GM23248 (cell line): Measurements from ENCODE around the gene IRF3. TPM values are rescaled to one million over a fixed set of nuclear protein-coding genes. Genes with fewer than 3 reads are reported as not detected.

ENCODE experiments used
- DNase-seq: peaks from one replicate; pipeline ENCODE4 v3.0.0-alpha.2; 2015
- H2AFZ ChIP-seq: fragments of 200-600 bp; sonication (generic); 2 replicates; pipeline ENCODE4 v1.6.1; 2016; ENCODE audit warnings: antibody characterized with exemption
- H3F3A ChIP-seq: fragments of 200-600 bp; sonication (generic); 2 replicates; pipeline ENCODE4 v1.6.1; 2016; ENCODE audit warnings: mild to moderate bottlenecking, antibody characterized with exemption, mixed run types; ENCODE audit not compliant: insufficient read depth
- H3K27ac ChIP-seq: fragments of 200-600 bp; sonication (generic); 2 replicates; pipeline ENCODE4 v1.5.1; 2016; ENCODE audit warnings: mild to moderate bottlenecking
- H3K27me3 ChIP-seq: fragments of 200-600 bp; sonication (generic); replicated peaks from 2 replicates; pipeline ENCODE4 v1.6.1; 2016; ENCODE audit warnings: mild to moderate bottlenecking; ENCODE audit not compliant: insufficient read depth
- H3K36me3 ChIP-seq: fragments of 200-600 bp; sonication (generic); 2 replicates; pipeline ENCODE4 v1.6.1; 2016; ENCODE audit warnings: low read depth, mild to moderate bottlenecking
- H3K4me1 ChIP-seq: fragments of 200-600 bp; sonication (generic); 2 replicates; pipeline ENCODE4 v1.6.1; 2016; ENCODE audit warnings: mild to moderate bottlenecking; ENCODE audit not compliant: insufficient read depth
- H3K4me2 ChIP-seq: fragments of 200-600 bp; sonication (generic); one replicate; pipeline ENCODE4 v1.6.1; 2016; ENCODE audit warnings: mild to moderate bottlenecking; ENCODE audit not compliant: unreplicated experiment
- H3K4me3 ChIP-seq: fragments of 200-600 bp; sonication (generic); 2 replicates; pipeline ENCODE4 v1.5.1; 2016; ENCODE audit warnings: mild to moderate bottlenecking
- H3K79me2 ChIP-seq: fragments of 200-600 bp; sonication (generic); 2 replicates; pipeline ENCODE4 v1.6.1; 2016; ENCODE audit warnings: mild to moderate bottlenecking; ENCODE audit not compliant: insufficient read depth
- H3K9ac ChIP-seq: fragments of 200-600 bp; sonication (generic); 2 replicates; pipeline ENCODE4 v1.6.1; 2016; ENCODE audit warnings: mild to moderate bottlenecking
- H3K9me2 ChIP-seq: fragments of 200-600 bp; sonication (generic); 2 replicates; pipeline ENCODE4 v1.6.1; 2016; ENCODE audit warnings: mixed run types, mild to moderate bottlenecking, moderate library complexity; ENCODE audit not compliant: insufficient read depth
- H3K9me3 ChIP-seq: fragments of 200-600 bp; sonication (generic); one replicate; pipeline ENCODE4 v1.6.1; 2017; ENCODE audit warnings: low read depth
- H4K20me1 ChIP-seq: fragments of 200-600 bp; sonication (generic); 2 replicates; pipeline ENCODE4 v1.6.0; 2016; ENCODE audit not compliant: insufficient read depth
- EZH2 ChIP-seq: fragments of 200-600 bp; sonication (generic); IDR thresholded peaks from 2 replicates; pipeline ENCODE4 v1.6.1; 2018; ENCODE audit warnings: antibody characterized with exemption, mild to moderate bottlenecking; ENCODE audit not compliant: insufficient read depth, poor library complexity, severe bottlenecking
- EZH2phosphoT487 ChIP-seq: fragments of 200-600 bp; sonication (generic); IDR thresholded peaks from 2 replicates; pipeline ENCODE4 v1.6.1; 2018; ENCODE audit warnings: antibody characterized with exemption, moderate library complexity, mild to moderate bottlenecking, low read depth; ENCODE audit not compliant: insufficient read depth
- WGBS, 2 experiments: methylation state at CpG; one replicate each; pipeline ENCODE4 v1.1.6; 2015 to 2017; ENCODE audit warnings: low lambda C conversion rate in 2 of 2, low coverage in 1 of 2; ENCODE audit errors: missing lambda C conversion rate in 2 of 2; 5-methylcytosine and 5-hydroxymethylcytosine counted together
- in situ Hi-C: fragments of 300-500 bp; cut with MboI; formaldehyde crosslinking; loops from 2 replicates; pipeline ENCODE4 v1.15.0; 2020
- polyA plus RNA-seq: library from polyadenylated mRNA; unstranded; fragments of >200 nt; fragmentation: Nextera tagmentation; extraction: Ambion mirVana; gene quantifications from 2 replicates; pipeline ENCODE4 v1.2.1, GENCODE V29; 2016
- total RNA-seq: library from RNA; depleted of rRNA; stranded (reverse); fragments of >200 nt; shearing (Covaris generic); gene quantifications from 2 replicates; pipeline ENCODE4 v1.2.3, GENCODE V29; 2014

IRF3 gene
- total and polyA plus RNA-seq, 2 experiments from 2014 or later = 28.6 to 50.0 TPM

DNA sequence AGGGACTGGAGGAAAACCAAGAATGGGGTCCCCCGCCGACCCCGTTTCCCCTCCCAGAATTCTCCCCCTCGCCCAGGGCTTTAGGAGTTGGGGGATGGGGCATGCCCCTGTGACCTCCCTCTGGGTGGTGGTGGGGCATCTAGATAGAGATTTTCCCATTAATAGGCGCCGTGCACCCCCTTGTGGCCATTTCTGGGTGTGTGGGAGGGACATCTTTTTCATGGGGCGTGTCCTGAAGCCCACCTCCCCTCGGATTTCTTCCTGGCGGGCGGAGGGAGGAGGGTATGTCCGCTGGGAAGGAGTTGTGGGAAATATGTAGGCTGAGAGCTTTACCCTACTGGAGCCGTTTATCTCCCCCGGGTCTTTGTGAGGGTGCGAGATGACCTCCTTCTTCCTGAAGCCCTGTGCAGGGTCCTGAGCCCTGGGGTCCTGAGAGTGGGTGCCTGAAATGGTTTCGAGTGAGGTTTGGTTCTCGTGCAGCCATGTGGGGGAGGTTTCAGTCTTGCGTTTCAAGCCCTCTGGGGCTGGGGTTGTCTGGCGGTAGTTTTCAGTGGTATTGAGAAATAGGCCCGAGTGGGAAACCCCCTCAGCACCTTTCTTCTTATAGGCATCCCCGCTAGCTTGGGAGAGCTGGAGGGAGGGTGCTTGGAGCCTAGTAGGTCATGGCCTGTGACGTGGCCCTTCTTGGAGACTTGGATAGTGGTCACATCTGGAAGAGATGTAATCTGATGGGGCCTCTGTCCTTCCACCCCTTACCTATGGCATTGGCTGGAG lies 12.4 kb upstream of the IRF3 start:
- Histone ChIP-seq H4K20me1 (no peaks in the 10 kb centered on the region), H2AFZ (peak overlapping the region; percentile 37; the same call in 1 of the 2 replicates), H3K27ac (peak overlapping the region; percentile 69), H3K9me2 (no peaks in the 10 kb centered on the region), H3K4me1 (peaks cover 8% of the 10 kb centered on the region; the same call in 1 of the 2 replicates), H3F3A (peaks cover 11% of the 10 kb centered on the region), H3K4me2 (peak overlapping the region; percentile 91), H3K36me3 (0 out of 2 replicates have a peak, but pooled peaks cover 5% of the 10 kb centered on the region), H3K9ac (peak overlapping the region; percentile 93), H3K27me3 (no peaks in the 10 kb centered on the region), H3K4me3 (peak overlapping the region; percentile 86), H3K79me2 (peaks cover 60% of the 10 kb centered on the region), H3K9me3 (no peaks in the 10 kb centered on the region)
- peak; percentile 74 for DNase-seq
- WGBS, 2 experiments = 3 to 7% methylated on average over 17 to 21 of the region's 21 CpGs
- TF ChIP-seq EZH2 (no peak), EZH2phosphoT487 (no peak)
- in situ Hi-C loops = no loop called here

DNA sequence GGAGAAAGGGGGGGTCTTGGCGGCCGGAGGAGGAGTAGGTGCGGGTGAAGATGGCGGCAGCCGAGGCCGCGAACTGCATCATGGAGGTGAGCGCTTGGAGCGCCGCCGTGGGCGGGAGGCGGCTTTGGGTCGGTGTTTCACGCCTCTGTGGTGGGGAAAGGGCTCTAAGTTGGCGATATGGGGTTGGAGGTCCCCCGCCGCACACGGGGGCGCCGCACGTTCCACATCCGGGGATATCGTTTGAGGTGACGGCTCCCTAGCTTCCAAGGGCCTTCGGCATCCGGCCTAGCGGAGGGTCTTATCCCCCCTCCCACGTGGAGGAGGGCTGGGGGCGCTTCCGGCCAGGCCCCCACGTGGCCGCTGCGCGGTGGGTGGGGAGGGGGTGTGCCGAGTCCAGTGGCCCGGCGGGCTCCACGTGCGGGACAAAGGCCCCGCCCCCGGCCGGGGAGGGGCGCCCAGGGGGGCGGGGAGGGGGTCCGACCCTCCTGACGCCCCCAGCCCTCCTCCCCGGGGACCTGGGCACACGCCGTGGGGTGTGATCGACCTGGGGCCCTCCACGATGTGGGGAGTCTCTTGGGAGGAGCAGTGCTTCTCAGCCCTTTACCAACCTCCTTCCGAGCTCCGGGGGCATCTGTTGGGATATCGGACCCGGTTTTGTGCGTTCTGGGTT lies 11.7 kb upstream of the IRF3 start, which contains the start of gene PRMT1:
TSS of gene PRMT1 (plus strand) at position 41 of the 670 bp plus-strand sequence. CDS start at position 51, 10 bp downstream.
- Histone ChIP-seq H3K9ac (peak within 1 kb of the TSS; percentile 93), H3K27me3 (no peaks in the 10 kb centered on the region), H3K4me3 (peak within 1 kb of the TSS; percentile 86), H2AFZ (peak within 1 kb of the TSS; percentile 93), H3K4me2 (peak within 1 kb of the TSS; percentile 91), H3K27ac (peak within 1 kb of the TSS; percentile 91), H3K4me1 (peaks cover 8% of the 10 kb centered on the region; the same call in 1 of the 2 replicates), H3K36me3 (0 out of 2 replicates have a peak, but pooled peaks cover 3% of the 10 kb centered on the region), H3K79me2 (peaks cover 53% of the 10 kb centered on the region), H3F3A (peaks cover 11% of the 10 kb centered on the region), H3K9me2 (no peaks in the 10 kb centered on the region), H3K9me3 (no peaks in the 10 kb centered on the region), H4K20me1 (no peaks in the 10 kb centered on the region)
- no peak for TF ChIP-seq EZH2phosphoT487
- no peak for TF ChIP-seq EZH2
- WGBS, 2 experiments = 2% methylated on average over 25 to 57 of the region's 57 CpGs
- in situ Hi-C loops = no loop called here
- peak; percentile 58 for DNase-seq

DNA sequence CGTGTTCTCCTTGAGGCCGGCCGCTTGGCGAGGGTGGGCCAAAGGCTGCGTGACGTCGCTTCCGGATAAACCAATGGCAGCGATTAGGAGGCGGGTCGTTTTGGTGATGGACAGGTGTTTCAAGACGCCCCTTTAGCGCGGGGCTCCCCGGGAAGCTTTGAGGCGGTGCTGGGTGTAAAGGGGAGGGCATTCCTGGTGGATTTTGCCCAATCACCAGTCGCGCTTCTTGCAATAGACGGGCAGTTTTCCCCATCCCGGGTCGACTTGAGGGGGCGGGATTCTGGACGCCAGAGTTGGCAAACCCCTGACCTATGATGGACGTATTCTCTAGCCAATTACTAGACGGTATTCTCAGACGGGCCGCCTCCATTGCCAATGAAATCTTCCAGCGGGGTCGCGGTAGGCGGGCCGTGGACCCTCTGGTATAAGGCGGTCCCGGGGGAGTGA lies 11.2 kb upstream of the IRF3 start:
- no peaks in the 10 kb centered on the region for H3K9me2 ChIP-seq
- peaks cover 8% of the 10 kb centered on the region; the same call in 1 of the 2 replicates for H3K4me1 ChIP-seq
- WGBS, 2 experiments = 1% methylated on average over 33 to 34 of the region's 34 CpGs
- no peaks in the 10 kb centered on the region for H3K27me3 ChIP-seq
- H3K4me2 ChIP-seq = peak overlapping the region; percentile 91
- in situ Hi-C loops = no loop called here
- H3K9me3 ChIP-seq = no peaks in the 10 kb centered on the region
- H3K36me3 ChIP-seq = 0 out of 2 replicates have a peak, but pooled peaks cover 3% of the 10 kb centered on the region
- peak overlapping the region; percentile 86 for H3K4me3 ChIP-seq
- DNase-seq = peak; percentile 100
- TF ChIP-seq EZH2phosphoT487 (no peak), EZH2 (no peak)
- H3K79me2 ChIP-seq = peaks cover 47% of the 10 kb centered on the region
- H3K27ac ChIP-seq = peak overlapping the region; percentile 69
- H4K20me1 ChIP-seq = no peaks in the 10 kb centered on the region
- peak overlapping the region; percentile 93 for H3K9ac ChIP-seq
- H2AFZ ChIP-seq = peak overlapping the region; percentile 37; the same call in 1 of the 2 replicates
- peaks cover 11% of the 10 kb centered on the region for H3F3A ChIP-seq

- H3K27ac ChIP-seq = peak overlapping the region; percentile 91
- peak; percentile 93 for DNase-seq
Measured at GRCh38 chr19:49676136-49676783, 10.6 kb upstream of the IRF3 start.

More at GRCh38 chr19:49676136-49676783, 10.6 kb upstream of the IRF3 start:
- H3K9ac ChIP-seq = peak overlapping the region; percentile 87
- peak overlapping the region; percentile 93 for H2AFZ ChIP-seq
- peaks cover 42% of the 10 kb centered on the region for H3K79me2 ChIP-seq
- no peak for TF ChIP-seq EZH2phosphoT487
- no peak for TF ChIP-seq EZH2
- H3F3A ChIP-seq = peaks cover 11% of the 10 kb centered on the region
- WGBS, 2 experiments = 5% methylated on average over 27 of the region's 27 CpGs
- no peaks in the 10 kb centered on the region for H3K9me3 ChIP-seq
- no peaks in the 10 kb centered on the region for H3K9me2 ChIP-seq
- H3K4me1 ChIP-seq = peaks cover 8% of the 10 kb centered on the region; the same call in 1 of the 2 replicates
- in situ Hi-C loops = no loop called here
- no peaks in the 10 kb centered on the region for H4K20me1 ChIP-seq
- H3K36me3 ChIP-seq = 0 out of 2 replicates have a peak, but pooled peaks cover 2% of the 10 kb centered on the region
- H3K4me2 ChIP-seq = peak overlapping the region; percentile 83
- H3K27me3 ChIP-seq = no peaks in the 10 kb centered on the region
- H3K4me3 ChIP-seq = peak overlapping the region; percentile 68
